Thyroid gland (tissue), 4 donors: Measurements from ENCODE around the gene JUP.

Experiments used
- POLR2A ChIP-seq, 2 donors: fragments of 450-650 bp; IDR thresholded peaks; one replicate each; pipeline ENCODE4 v1.6.1; 2017; ENCODE audit warnings: antibody characterized with exemption in 2 of 2, mild to moderate bottlenecking in 2 of 2, moderate library complexity in 1 of 2
- TF ChIP-seq, protein P1 (sequence below), 6 experiments: fragments of 200-600 bp in 3 of 6; fragments of 450-650 bp in 3 of 6; sonication (generic) in 3 of 6; IDR thresholded peaks; one replicate each; pipeline ENCODE4 v1.5.1; 2016 to 2019; ENCODE audit warnings: antibody characterized with exemption in 6 of 6, mild to moderate bottlenecking in 2 of 6, inconsistent platforms in 1 of 6, moderate library complexity in 1 of 6

DNA sequence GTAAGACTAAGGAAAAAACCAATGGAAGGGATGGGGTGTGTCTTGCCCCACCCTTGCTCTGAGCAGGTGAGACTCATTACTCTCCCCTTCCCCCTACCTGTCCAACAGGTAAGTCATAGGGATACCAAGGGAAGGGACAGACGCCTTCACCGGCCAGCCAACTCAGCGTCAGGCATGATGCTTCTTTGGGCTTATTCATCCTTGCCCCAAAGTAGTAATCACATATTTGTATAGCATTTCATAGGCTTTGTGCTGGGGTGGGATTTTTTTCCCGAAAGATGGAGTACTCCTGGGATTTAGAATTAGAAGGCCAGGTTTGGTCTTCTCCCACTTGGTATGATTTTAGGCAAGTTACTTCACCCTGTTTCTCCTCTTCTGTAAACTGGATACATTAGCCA, 509 bp upstream of the JUP start:
- TF ChIP-seq, protein P1, sequence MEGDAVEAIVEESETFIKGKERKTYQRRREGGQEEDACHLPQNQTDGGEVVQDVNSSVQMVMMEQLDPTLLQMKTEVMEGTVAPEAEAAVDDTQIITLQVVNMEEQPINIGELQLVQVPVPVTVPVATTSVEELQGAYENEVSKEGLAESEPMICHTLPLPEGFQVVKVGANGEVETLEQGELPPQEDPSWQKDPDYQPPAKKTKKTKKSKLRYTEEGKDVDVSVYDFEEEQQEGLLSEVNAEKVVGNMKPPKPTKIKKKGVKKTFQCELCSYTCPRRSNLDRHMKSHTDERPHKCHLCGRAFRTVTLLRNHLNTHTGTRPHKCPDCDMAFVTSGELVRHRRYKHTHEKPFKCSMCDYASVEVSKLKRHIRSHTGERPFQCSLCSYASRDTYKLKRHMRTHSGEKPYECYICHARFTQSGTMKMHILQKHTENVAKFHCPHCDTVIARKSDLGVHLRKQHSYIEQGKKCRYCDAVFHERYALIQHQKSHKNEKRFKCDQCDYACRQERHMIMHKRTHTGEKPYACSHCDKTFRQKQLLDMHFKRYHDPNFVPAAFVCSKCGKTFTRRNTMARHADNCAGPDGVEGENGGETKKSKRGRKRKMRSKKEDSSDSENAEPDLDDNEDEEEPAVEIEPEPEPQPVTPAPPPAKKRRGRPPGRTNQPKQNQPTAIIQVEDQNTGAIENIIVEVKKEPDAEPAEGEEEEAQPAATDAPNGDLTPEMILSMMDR (IDR thresholded peaks at IDR 0.05) = no peak
- TF ChIP-seq POLR2A (IDR thresholded peaks at IDR 0.05) = no peak
